Breast epithelium (tissue), 4 donors: ENCODE measurements around the gene ASCC2. TPM values are rescaled to one million over a fixed set of nuclear protein-coding genes. Genes with fewer than 3 reads are reported as not detected.

Experiments used
- DNase-seq, 2 donors: peaks; one replicate each; pipeline ENCODE4 v3.0.0-alpha.2; 2019; ENCODE audit warnings: low spot score in 2 of 2
- H3K27ac ChIP-seq, 2 donors: fragments of 200-600 bp; sonication (generic) in 1 of 2; one replicate each; pipeline ENCODE4 v1.5.1; 2016 to 2019; ENCODE audit warnings: mild to moderate bottlenecking in 1 of 2
- H3K27me3 ChIP-seq, 2 donors: fragments of 200-600 bp; sonication (generic) in 1 of 2; one replicate each; pipeline versions ENCODE4 v1.5.1 to v1.6.0; 2017 to 2019; ENCODE audit warnings: control low read depth in 1 of 2, mild to moderate bottlenecking in 1 of 2
- H3K36me3 ChIP-seq: fragments of 200-600 bp; one replicate; pipeline ENCODE4 v1.5.1; 2019
- H3K4me1 ChIP-seq, 2 donors: fragments of 200-600 bp; sonication (generic); one replicate each; pipeline ENCODE4 v1.5.1; 2016 to 2019; ENCODE audit warnings: control low read depth in 1 of 2
- H3K4me3 ChIP-seq, 3 donors: fragments of 200-600 bp; sonication (generic); 1 replicate in 2 of 3; 2 replicates in 1 of 3; pipeline ENCODE4 v1.5.1; 2016 to 2019; ENCODE audit warnings: mild to moderate bottlenecking in 3 of 3, moderate library complexity in 2 of 3
- H3K9me3 ChIP-seq, 2 donors: fragments of 200-600 bp; sonication (generic) in 1 of 2; one replicate each; pipeline ENCODE4 v1.5.1; 2016 to 2019; ENCODE audit warnings: control low read depth in 1 of 2
- CTCF ChIP-seq, 3 donors: fragments of 450-650 bp; IDR thresholded peaks; one replicate each; pipeline ENCODE4 v1.5.1; 2016 to 2017; ENCODE audit warnings: antibody characterized with exemption in 3 of 3, mild to moderate bottlenecking in 3 of 3, moderate library complexity in 3 of 3
- POLR2A ChIP-seq: fragments of 450-650 bp; IDR thresholded peaks from one replicate; pipeline ENCODE4 v1.6.1; 2016; ENCODE audit warnings: antibody characterized with exemption, mild to moderate bottlenecking, moderate library complexity
- POLR2AphosphoS5 ChIP-seq, 3 donors: sonication (generic); formaldehyde crosslinking; IDR thresholded peaks; one replicate each; pipeline ENCODE4 v1.6.1; 2017; ENCODE audit warnings: antibody characterized with exemption in 3 of 3
- intact Hi-C: fragments of 100-400 bp; cut with DNase I; formaldehyde crosslinking; loops from one replicate; pipeline ENCODE4 v1.15.1; 2023; ENCODE audit warnings: low total_unique reads
- total RNA-seq, 3 donors: library from RNA; depleted of rRNA; stranded (reverse); fragments of >200 nt; gene quantifications; one replicate each; pipeline ENCODE4 v1.1.0, GENCODE V29; 2016

ASCC2 gene
- total RNA-seq, 3 donors from 2014 or later, result 37.0 to 60.3 (median 45.8) TPM

GRCh38 chr22:29739346-29739875 lies 98.7 kb downstream of the ASCC2 start:
- Histone ChIP-seq H3K27ac (no peak overlapping the region), H3K4me1 (no peaks in the 10 kb centered on the region), H3K36me3 (no peaks in the 10 kb centered on the region), H3K27me3 (no peaks in the 10 kb centered on the region), H3K4me3 (no peak overlapping the region), H3K9me3 (no peaks in the 10 kb centered on the region)
- intact Hi-C loops, result loop anchor here (10.0 kb wide), 1 partner anchor 1315 kb away; no protein-coding TSS in a partner anchor
- no peak for DNase-seq
- TF ChIP-seq CTCF (IDR thresholded peaks at IDR 0.05), result no peak
- TF ChIP-seq POLR2A, result no peak
- no peak for TF ChIP-seq POLR2AphosphoS5 (IDR thresholded peaks at IDR 0.05)

Other genes starting within 250 kb of the ASCC2 start
- 10 to 100 TPM; 21.1 to 36.1 (median 31.8) TPM for gene NF2, start 234.6 kb downstream of the ASCC2 start, total RNA-seq
- not detected for gene CABP7, start 118.3 kb downstream of the ASCC2 start, total RNA-seq
- 10 to 100 TPM; 22.5 to 26.2 (median 23.0) TPM for gene ZMAT5, start 71.3 kb downstream of the ASCC2 start, total RNA-seq
- gene UQCR10, start 70.9 kb downstream of the ASCC2 start, total RNA-seq, result 10 to 100 TPM; 61.2 to 74.1 (median 68.3) TPM
- 10 to 100 TPM; 57.0 to 90.0 (median 67.2) TPM for gene MTMR3, start 44.9 kb upstream of the ASCC2 start, total RNA-seq
- gene HORMAD2, start 242.2 kb upstream of the ASCC2 start, total RNA-seq, result not detected